ENCODE data around the gene PURA.

PURA gene

DNA sequence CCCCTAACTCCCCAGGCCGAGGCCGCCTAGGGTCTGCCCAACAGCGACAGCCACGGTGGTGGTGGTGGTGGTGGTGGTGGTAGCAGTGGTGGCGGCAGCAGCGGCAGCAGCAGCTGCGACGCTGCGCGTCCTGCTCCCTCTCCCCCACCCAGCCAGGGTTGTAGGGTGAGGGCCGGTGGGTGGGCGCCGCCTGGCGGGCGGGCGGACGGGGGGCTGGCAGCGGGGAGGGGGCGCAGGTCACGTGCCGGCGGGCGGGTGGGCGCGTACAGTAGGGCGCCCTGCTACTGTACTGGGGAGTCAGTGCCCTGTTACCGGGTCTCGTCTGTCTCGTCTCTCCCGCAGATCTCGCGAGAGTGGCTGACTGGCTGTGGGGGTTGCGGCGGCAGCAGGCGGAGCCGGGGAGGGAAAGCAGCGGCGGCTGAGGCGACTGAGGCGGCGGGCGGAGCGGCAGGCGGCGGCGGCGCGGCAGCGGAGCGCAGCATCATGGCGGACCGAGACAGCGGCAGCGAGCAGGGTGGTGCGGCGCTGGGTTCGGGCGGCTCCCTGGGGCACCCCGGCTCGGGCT lies at the start of gene PURA:
Gene PURA, plus strand, starts transcription at position 411 of the 565 bp plus-strand sequence. Its CDS starts 73 bp downstream, at position 484.
- FAIRE-seq (no peak), DNase-seq (ENCODE audit: low spot score) (peak; percentile 92)

DNA sequence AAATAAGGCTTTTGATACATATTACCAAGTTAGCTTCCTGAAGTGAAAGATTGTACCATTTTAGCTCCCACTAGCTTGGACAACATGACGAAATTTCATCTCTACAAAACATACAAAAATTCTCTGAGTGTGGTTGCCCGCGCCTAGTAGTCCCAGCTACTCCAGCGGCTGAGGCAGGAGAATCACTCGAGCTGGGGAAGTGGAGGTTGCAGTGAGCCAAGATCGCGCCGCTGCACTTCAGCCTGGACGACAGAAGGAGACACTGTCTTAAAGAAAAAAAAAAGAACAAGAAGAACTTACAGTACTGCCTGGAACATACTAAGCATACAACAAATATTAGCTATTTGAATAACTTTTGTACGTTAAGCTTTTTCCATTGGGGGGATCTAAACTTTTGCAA lies 41.1 kb upstream of the PURA start:
- FAIRE-seq: no peak
- no peak for DNase-seq (ENCODE audit: low spot score)

- FAIRE-seq (no peak), DNase-seq (ENCODE audit: low spot score) (no peak)
Observed at GRCh38 chr5:140073296-140073695, 40.6 kb upstream of the PURA start.

DNA sequence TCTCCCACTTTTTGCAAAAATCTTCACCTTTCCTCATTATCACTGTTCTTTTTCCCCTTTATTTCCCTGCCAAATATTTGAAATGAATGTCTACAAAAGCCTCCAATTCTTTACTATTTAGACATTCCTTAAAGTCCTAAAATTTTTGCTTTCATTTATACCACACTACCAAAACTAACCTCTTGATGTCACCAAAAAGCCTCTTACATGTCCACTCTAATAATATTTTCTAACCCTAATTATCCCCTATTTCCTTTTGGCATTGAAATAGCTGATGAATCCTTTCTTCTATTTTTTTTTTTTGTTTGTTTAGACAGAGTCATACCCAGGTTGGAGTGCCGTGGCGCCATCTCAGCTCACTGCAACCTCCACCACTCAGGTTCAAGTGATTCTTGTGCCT lies 38.5 kb upstream of the PURA start:
- FAIRE-seq (no peak), DNase-seq (ENCODE audit: low spot score) (no peak)

- FAIRE-seq (no peak), DNase-seq (ENCODE audit: low spot score) (no peak)
Observed at GRCh38 chr5:140076142-140076541, 37.8 kb upstream of the PURA start.

GRCh38 chr5:140076788-140077187 lies 37.1 kb upstream of the PURA start:
- no peak for DNase-seq (ENCODE audit: low spot score)
- no peak for FAIRE-seq

DNA sequence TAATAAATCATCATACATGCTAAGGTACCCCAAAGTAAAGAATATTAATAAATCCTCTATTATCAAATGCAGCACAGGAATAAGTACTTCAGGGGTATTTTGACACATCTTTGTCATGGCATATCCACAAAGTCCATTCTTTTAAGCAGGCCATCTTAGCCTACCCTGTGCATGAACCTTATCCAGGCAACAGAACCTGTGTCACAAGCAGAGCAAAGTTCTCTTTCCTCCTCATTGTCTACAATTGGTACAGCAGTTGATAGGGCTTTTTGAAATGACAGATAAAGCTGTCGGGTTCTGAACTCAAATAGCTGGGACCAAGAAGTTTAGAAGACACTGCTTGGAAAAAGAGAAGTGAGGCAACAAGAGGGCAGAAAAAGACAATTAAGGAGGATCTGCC lies 30.8 kb upstream of the PURA start:
- FAIRE-seq: no peak
- no peak for DNase-seq (ENCODE audit: low spot score)

GRCh38 chr5:140083650-140084049 lies 30.3 kb upstream of the PURA start:
- FAIRE-seq (no peak), DNase-seq (ENCODE audit: low spot score) (no peak)

- FAIRE-seq (no peak), DNase-seq (ENCODE audit: low spot score) (no peak)
Observed at GRCh38 chr5:140084541-140084940, 29.4 kb upstream of the PURA start.

GRCh38 chr5:140090251-140090650 lies 23.7 kb upstream of the PURA start:
- FAIRE-seq (no peak), DNase-seq (ENCODE audit: low spot score) (no peak)

DNA sequence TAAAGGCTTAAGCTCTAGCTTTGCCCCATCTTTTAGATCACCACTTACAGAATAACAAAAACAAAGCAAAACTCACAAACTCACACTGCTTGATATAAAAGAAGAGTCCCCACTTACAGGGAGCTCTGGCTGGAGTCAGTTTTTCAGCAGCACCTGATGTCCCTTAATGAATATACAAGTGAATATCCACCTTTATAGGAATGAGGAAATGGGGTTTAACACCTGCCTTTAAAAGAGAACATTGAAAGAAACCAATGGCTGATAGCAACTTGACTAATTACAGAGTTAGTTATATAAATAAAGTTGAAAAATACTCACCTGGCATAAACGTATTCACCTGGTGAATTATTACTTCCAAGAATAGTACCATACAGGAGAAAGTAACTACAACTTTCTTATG lies 20.7 kb upstream of the PURA start:
- DNase-seq (ENCODE audit: low spot score): no peak
- no peak for FAIRE-seq

- FAIRE-seq (no peak), DNase-seq (ENCODE audit: low spot score) (no peak)
Observed at GRCh38 chr5:140093866-140094265, 20.0 kb upstream of the PURA start.

GRCh38 chr5:140094889-140095288 lies 19.0 kb upstream of the PURA start:
- FAIRE-seq: no peak

DNA sequence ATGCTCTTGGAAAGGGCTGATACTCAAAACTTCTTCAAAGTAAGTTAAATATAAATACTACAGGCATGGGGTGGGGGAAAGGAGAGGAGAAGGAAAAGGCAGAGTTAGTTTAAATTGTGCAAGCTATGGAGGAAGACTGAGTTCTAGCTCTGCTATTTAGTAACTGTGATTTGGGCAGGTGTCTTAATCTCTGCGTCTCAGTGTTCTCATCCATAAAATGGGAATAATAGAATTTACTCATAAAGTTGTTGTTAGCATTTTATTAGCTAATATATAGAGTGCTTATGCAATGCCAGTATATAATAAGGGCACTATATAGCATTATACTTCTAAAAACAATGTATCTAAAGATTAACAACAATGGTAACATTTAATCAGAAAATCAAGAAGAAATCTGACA lies 12.7 kb upstream of the PURA start:
- DNase-seq (ENCODE audit: low spot score) (no peak), FAIRE-seq (no peak)

More at GRCh38 chr5:140094889-140095288, 19.0 kb upstream of the PURA start:
- DNase-seq (ENCODE audit: low spot score): no peak

DNA sequence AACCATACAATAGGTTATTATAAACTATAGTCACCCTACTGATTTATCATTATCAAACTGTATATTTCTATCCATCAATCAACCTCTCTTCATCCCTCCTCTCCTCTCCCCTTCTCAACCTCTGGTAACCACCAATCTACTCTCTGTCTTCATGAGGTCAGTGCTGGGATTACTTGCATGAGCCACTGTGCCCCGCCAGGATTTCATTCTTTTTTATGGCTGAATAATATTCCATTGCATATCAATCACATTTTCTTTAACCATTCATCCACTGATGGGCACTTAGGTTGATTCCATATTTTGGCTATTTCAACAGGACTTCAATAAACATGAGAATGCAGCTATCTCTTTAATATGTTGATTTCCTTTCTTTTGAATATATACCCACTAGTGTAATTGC lies 10.8 kb upstream of the PURA start:
- FAIRE-seq: no peak
- DNase-seq (ENCODE audit: low spot score): no peak

DNA sequence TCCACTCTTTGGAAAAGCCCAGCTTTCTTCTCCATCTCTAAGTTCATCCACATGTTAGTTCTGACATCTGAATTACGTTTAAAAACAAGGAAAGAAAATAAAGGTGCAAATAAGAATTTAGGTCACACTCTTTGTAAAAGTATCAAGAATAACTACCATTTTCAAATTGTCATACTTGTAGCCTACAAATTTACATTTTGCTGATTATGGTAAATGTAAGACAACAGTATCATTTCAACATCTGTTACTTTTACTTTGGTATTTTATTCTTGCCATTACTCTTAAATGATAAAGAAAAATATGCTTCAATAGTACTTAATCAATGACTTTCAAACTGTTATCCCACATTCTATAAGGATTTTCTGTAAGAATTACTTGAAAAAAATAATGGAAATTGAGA lies 9.8 kb upstream of the PURA start:
- FAIRE-seq (no peak), DNase-seq (ENCODE audit: low spot score) (no peak)

DNA sequence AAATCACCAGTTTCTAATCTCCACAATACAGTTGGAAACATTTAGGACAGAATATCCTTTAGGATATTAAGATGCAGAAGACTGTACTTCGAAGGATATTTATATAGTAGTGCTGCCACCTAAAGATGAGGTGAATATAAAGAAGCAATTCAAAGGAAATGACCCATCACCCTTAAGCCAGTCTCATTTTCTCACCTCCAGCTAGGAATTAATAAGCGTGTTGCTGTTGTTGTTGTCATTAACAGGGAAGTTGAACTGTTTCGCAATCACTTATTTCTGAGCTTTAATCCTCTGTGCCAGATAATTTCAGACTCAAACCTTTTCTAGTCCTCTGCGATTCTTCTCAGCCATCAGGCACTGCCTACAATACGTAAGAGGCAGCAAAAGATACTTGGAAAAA lies 7.8 kb upstream of the PURA start:
- no peak for DNase-seq (ENCODE audit: low spot score)
- FAIRE-seq: no peak

- DNase-seq (ENCODE audit: low spot score) (no peak), FAIRE-seq (no peak)
Observed at GRCh38 chr5:140106805-140107311, 7.1 kb upstream of the PURA start.

GRCh38 chr5:140107312-140108092 lies 6.4 kb upstream of the PURA start:
- FAIRE-seq: no peak
- DNase-seq (ENCODE audit: low spot score): peak; percentile 90

GRCh38 chr5:140108093-140109017 lies 5.6 kb upstream of the PURA start:
- DNase-seq (ENCODE audit: low spot score): peak; percentile 14
- no peak for FAIRE-seq

DNA sequence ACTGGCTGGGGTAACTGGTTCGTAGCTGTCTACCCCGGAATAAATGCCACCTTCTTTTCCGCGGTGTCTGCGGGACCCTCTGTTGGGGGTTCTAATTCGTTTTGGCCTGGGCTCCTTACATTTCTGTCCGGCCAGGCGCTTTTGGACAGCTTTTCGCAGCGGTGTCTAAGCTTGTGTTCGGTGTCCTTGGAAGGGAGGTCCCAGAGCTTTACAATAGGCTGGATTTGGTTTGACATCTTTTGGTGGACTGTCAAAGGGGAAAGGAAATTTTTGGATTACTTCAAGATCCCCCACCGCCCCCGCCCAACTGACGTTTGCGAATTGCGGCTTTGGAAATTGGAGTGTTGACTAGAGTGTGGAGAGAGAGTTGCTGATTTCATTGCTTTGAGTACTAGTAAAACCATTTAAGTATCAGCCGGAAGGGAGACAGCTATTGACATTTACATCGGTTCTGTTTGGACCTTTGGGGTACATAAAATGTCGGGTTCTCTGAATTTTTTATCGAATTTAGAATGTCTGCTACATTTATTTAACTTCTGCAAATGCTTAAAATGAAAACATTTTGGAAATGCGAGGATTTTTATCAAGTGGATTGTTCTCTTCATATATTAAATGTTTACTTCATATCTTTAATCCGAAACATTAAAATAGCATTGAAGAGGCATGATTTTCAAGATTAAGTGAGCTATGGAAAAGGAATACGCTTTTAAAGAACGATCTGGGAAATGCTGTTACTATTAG lies 4.7 kb upstream of the PURA start:
- FAIRE-seq: no peak
- DNase-seq (ENCODE audit: low spot score): no peak

All from urothelium cell line (cell line).